HepG2 (cell line): ENCODE results near the gene NIP7. TPM values are rescaled to one million over a fixed set of nuclear protein-coding genes. Genes with fewer than 3 reads are reported as not detected.

ENCODE experiments used
- DNMT3B ChIP-seq: conservative IDR thresholded peaks from 2 replicates; pipeline ENCODE4 v1.6.1; 2016; ENCODE audit warnings: missing biosample characterization, control low read depth
- HMG20A ChIP-seq: IDR thresholded peaks from 2 replicates; pipeline ENCODE4 v1.6.1; 2016; ENCODE audit warnings: borderline replicate concordance
- KLF6 ChIP-seq: IDR thresholded peaks from 2 replicates; pipeline ENCODE4 v1.8.0; 2016; ENCODE audit warnings: missing biosample characterization, missing genetic modification reagents
- MEF2D ChIP-seq: sonication (generic); formaldehyde crosslinking; IDR thresholded peaks from 2 replicates; pipeline ENCODE4 v1.5.1; 2020; ENCODE audit warnings: mild to moderate bottlenecking, missing genetic modification reagents
- MTF2 ChIP-seq: sonication (generic); formaldehyde crosslinking; IDR thresholded peaks from 2 replicates; pipeline ENCODE4 v1.5.0; 2020; ENCODE audit warnings: missing genetic modification reagents, borderline replicate concordance
- MXI1 ChIP-seq: IDR thresholded peaks from 3 replicates; pipeline ENCODE4 v1.6.1; 2012; ENCODE audit warnings: low read depth, low read length, inconsistent platforms, borderline replicate concordance
- MYC ChIP-seq: sonication (generic); formaldehyde crosslinking; IDR thresholded peaks from 2 replicates; pipeline ENCODE4 v1.9.0; 2021; ENCODE audit warnings: missing genetic modification reagents, borderline replicate concordance
- RELA ChIP-seq: sonication (generic); formaldehyde crosslinking; IDR thresholded peaks from 2 replicates; pipeline ENCODE4 v1.4.0; 2020; ENCODE audit warnings: missing genetic modification reagents
- ZNF138 ChIP-seq: sonication (generic); formaldehyde crosslinking; IDR thresholded peaks from 2 replicates; pipeline ENCODE4 v1.5.0; 2020; ENCODE audit warnings: mild to moderate bottlenecking, low read depth, missing genetic modification reagents
- ZNF329 ChIP-seq: sonication (generic); formaldehyde crosslinking; IDR thresholded peaks from 2 replicates; pipeline ENCODE4 v1.9.0; 2021; ENCODE audit warnings: low read depth, mild to moderate bottlenecking, missing genetic modification reagents
- ZNF543 ChIP-seq: sonication (generic); formaldehyde crosslinking; IDR thresholded peaks from 2 replicates; pipeline ENCODE4 v1.4.0; 2020; ENCODE audit warnings: mild to moderate bottlenecking, missing genetic modification reagents
- ZNF644 ChIP-seq: IDR thresholded peaks from 2 replicates; pipeline ENCODE4 v1.6.1; 2016; ENCODE audit warnings: low read depth
- ZNF652 ChIP-seq: IDR thresholded peaks from 2 replicates; pipeline ENCODE4 v1.6.1; 2016; ENCODE audit warnings: low read depth, borderline replicate concordance
- ZNF792 ChIP-seq: IDR thresholded peaks from 2 replicates; pipeline ENCODE4 v1.6.1; 2016
- ZNF841 ChIP-seq: sonication (generic); formaldehyde crosslinking; IDR thresholded peaks from 2 replicates; pipeline ENCODE4 v1.8.1; 2023; ENCODE audit warnings: missing genetic modification reagents, borderline replicate concordance
- ZNF883 ChIP-seq: sonication (generic); formaldehyde crosslinking; IDR thresholded peaks from 2 replicates; pipeline ENCODE4 v1.5.1; 2020; ENCODE audit warnings: mild to moderate bottlenecking, missing genetic modification reagents; ENCODE audit errors: not compliant biosample characterization
- polyA plus RNA-seq, 8 experiments: library from polyadenylated mRNA; depleted of rRNA in 3 of 8; stranded (reverse) in 7 of 8; unstranded in 1 of 8; fragments of >200 nt; fragmentation: Illumina TruSeq in 4 of 8; extraction: Trizol in 4 of 8; gene quantifications; 2 replicates each; pipeline versions ENCODE4 v1.2.1 to v1.2.3, GENCODE V29; 2011 to 2016; ENCODE audit warnings: low read depth in 4 of 8, missing spikeins in 1 of 8, mixed read lengths in 1 of 8; ENCODE audit not compliant: insufficient read depth in 1 of 8
- total RNA-seq, 5 experiments: library from RNA; depleted of rRNA; stranded (reverse); fragments of >200 nt; fragmentation: Illumina TruSeq; extraction: Trizol; gene quantifications; 2 replicates each; pipeline ENCODE4 v1.2.3, GENCODE V29; 2016; ENCODE audit warnings: low read depth in 1 of 5
- TF ChIP-seq, protein P1 (sequence below): sonication (generic); formaldehyde crosslinking; IDR thresholded peaks from 2 replicates; pipeline ENCODE4 v1.8.0; 2022; ENCODE audit warnings: mild to moderate bottlenecking, missing genetic modification reagents
- TF ChIP-seq, protein P2 (sequence below): sonication (generic); formaldehyde crosslinking; IDR thresholded peaks from 2 replicates; pipeline ENCODE4 v1.4.0; 2020; ENCODE audit warnings: mild to moderate bottlenecking, low read depth, missing genetic modification reagents
- TF ChIP-seq, protein P3 (sequence below): sonication (generic); formaldehyde crosslinking; conservative IDR thresholded peaks from 2 replicates; pipeline ENCODE4 v1.8.0; 2022; ENCODE audit warnings: missing genetic modification reagents
- TF ChIP-seq, protein P4 (sequence below): sonication (generic); formaldehyde crosslinking; IDR thresholded peaks from 2 replicates; pipeline ENCODE4 v1.5.0; 2020; ENCODE audit warnings: mild to moderate bottlenecking, missing genetic modification reagents
- TF ChIP-seq, protein P5 (sequence below): sonication (generic); formaldehyde crosslinking; IDR thresholded peaks from 2 replicates; pipeline ENCODE4; 2020; ENCODE audit warnings: missing genetic modification reagents, mild to moderate bottlenecking, borderline replicate concordance

Gene NIP7
- total and polyA plus RNA-seq, 2 of the 13 experiments (the other 11 are each of a cell fraction or from before 2014, with no cell fraction given), result 15.3 to 114 TPM

DNA sequence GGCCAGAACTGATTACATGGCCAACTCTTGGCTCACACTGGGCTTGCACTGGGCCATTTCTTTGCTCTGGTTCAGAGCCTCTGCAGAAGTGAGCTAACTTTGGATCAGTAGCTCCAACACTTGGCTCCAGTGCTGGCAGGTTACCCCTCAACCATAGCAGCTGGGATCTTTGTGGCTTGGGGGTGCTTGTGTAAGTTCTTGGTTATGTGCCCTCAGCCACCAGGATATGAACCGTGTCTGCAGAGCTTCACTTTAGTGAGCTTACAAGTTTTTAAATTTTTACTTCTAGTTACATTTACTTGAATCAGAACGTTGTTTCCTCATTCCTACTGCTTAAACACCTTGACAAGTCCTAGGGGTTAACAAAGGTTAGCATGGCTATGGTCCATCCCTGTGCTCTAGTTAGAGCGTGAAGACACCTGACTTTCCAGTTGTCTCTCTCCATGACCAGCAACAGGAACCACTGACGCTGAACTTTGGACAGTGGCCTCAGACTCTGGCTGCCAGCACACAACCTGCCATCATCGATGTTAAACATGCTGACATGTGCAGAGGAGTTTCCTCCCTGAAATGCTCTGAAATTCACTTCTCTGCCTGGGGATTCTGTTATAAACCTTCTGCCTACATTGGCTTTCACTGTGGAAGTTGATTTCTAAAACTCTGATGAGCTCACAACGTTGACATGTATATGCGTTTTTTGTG is 13.2 kb upstream of the NIP7 start (continued):
- TF ChIP-seq ZNF329 (CRISPR knock-in tag) (no peak), ZNF138 (CRISPR knock-in tag) (no peak), ZNF543 (no peak), MXI1 (peak; percentile 94), KLF6 (CRISPR knock-in tag) (no peak), DNMT3B (CRISPR knock-in tag) (no peak), ZNF652 (CRISPR knock-in tag) (peak; percentile 83), MTF2 (CRISPR knock-in tag) (no peak), RELA (CRISPR knock-in tag) (no peak), ZNF841 (no peak), MEF2D (CRISPR knock-in tag) (peak; percentile 84), ZNF883 (peak; percentile 73), ZNF644 (CRISPR knock-in tag) (peak; percentile 100), MYC (CRISPR knock-in tag) (peak; percentile 84; the same call in 1 of the 2 replicates), HMG20A (CRISPR knock-in tag) (no peak; the same call in 1 of the 2 replicates), ZNF792 (CRISPR knock-in tag) (no peak)
- TF ChIP-seq, protein P1, sequence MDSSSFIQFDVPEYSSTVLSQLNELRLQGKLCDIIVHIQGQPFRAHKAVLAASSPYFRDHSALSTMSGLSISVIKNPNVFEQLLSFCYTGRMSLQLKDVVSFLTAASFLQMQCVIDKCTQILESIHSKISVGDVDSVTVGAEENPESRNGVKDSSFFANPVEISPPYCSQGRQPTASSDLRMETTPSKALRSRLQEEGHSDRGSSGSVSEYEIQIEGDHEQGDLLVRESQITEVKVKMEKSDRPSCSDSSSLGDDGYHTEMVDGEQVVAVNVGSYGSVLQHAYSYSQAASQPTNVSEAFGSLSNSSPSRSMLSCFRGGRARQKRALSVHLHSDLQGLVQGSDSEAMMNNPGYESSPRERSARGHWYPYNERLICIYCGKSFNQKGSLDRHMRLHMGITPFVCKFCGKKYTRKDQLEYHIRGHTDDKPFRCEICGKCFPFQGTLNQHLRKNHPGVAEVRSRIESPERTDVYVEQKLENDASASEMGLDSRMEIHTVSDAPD (CRISPR knock-in tag), result no peak
- TF ChIP-seq, protein P2, sequence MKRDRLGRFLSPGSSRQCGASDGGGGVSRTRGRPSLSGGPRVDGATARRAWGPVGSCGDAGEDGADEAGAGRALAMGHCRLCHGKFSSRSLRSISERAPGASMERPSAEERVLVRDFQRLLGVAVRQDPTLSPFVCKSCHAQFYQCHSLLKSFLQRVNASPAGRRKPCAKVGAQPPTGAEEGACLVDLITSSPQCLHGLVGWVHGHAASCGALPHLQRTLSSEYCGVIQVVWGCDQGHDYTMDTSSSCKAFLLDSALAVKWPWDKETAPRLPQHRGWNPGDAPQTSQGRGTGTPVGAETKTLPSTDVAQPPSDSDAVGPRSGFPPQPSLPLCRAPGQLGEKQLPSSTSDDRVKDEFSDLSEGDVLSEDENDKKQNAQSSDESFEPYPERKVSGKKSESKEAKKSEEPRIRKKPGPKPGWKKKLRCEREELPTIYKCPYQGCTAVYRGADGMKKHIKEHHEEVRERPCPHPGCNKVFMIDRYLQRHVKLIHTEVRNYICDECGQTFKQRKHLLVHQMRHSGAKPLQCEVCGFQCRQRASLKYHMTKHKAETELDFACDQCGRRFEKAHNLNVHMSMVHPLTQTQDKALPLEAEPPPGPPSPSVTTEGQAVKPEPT (CRISPR knock-in tag), result no peak
- TF ChIP-seq, protein P3, sequence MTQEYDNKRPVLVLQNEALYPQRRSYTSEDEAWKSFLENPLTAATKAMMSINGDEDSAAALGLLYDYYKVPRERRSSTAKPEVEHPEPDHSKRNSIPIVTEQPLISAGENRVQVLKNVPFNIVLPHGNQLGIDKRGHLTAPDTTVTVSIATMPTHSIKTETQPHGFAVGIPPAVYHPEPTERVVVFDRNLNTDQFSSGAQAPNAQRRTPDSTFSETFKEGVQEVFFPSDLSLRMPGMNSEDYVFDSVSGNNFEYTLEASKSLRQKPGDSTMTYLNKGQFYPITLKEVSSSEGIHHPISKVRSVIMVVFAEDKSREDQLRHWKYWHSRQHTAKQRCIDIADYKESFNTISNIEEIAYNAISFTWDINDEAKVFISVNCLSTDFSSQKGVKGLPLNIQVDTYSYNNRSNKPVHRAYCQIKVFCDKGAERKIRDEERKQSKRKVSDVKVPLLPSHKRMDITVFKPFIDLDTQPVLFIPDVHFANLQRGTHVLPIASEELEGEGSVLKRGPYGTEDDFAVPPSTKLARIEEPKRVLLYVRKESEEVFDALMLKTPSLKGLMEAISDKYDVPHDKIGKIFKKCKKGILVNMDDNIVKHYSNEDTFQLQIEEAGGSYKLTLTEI (CRISPR knock-in tag), result no peak
- TF ChIP-seq, protein P4, sequence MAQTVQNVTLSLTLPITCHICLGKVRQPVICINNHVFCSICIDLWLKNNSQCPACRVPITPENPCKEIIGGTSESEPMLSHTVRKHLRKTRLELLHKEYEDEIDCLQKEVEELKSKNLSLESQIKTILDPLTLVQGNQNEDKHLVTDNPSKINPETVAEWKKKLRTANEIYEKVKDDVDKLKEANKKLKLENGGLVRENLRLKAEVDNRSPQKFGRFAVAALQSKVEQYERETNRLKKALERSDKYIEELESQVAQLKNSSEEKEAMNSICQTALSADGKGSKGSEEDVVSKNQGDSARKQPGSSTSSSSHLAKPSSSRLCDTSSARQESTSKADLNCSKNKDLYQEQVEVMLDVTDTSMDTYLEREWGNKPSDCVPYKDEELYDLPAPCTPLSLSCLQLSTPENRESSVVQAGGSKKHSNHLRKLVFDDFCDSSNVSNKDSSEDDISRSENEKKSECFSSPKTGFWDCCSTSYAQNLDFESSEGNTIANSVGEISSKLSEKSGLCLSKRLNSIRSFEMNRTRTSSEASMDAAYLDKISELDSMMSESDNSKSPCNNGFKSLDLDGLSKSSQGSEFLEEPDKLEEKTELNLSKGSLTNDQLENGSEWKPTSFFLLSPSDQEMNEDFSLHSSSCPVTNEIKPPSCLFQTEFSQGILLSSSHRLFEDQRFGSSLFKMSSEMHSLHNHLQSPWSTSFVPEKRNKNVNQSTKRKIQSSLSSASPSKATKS (CRISPR knock-in tag), result no peak
- TF ChIP-seq, protein P5, sequence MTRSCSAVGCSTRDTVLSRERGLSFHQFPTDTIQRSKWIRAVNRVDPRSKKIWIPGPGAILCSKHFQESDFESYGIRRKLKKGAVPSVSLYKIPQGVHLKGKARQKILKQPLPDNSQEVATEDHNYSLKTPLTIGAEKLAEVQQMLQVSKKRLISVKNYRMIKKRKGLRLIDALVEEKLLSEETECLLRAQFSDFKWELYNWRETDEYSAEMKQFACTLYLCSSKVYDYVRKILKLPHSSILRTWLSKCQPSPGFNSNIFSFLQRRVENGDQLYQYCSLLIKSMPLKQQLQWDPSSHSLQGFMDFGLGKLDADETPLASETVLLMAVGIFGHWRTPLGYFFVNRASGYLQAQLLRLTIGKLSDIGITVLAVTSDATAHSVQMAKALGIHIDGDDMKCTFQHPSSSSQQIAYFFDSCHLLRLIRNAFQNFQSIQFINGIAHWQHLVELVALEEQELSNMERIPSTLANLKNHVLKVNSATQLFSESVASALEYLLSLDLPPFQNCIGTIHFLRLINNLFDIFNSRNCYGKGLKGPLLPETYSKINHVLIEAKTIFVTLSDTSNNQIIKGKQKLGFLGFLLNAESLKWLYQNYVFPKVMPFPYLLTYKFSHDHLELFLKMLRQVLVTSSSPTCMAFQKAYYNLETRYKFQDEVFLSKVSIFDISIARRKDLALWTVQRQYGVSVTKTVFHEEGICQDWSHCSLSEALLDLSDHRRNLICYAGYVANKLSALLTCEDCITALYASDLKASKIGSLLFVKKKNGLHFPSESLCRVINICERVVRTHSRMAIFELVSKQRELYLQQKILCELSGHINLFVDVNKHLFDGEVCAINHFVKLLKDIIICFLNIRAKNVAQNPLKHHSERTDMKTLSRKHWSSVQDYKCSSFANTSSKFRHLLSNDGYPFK (CRISPR knock-in tag), result no peak
